Measurements from ENCODE around the gene PAGE5.

Gene PAGE5, protein sequence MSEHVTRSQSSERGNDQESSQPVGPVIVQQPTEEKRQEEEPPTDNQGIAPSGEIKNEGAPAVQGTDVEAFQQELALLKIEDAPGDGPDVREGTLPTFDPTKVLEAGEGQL

DNA sequence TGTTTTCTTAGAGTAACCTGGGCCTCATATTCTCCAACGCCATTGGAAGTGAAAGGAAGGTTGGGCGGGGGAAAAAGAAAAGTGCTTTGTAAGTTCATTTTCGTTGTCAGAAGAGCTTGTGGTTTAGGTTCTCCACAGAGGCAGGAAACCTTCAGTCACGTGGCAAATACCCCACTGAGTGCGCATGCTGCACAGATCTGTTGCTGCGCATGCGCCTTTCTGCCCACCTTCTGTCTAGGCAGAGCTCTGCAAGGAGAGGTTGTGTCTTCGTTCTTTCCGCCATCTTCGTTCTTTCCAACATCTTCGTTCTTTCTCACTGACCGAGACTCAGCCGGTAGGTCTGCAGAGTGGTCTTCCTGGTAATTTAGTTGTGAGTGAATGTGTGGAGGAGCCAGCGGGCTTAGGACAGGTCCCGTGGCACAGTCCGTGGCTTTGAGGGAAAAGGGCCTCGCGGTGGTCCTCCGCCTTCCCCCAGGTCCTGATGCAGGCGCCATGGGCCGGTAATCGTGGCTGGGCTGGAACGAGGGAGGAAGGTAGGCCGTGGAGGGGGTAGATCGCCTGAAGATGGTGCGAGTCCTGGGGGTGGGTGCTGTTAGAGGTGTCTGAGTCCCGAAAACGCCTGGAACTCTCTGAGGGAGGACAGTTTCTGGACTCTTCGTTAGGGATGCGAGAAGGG lies at the start of gene PAGE5:
PAGE5 (plus strand) TSS at position 228 of the 676 bp plus-strand sequence. CDS start 1,037 bp downstream, outside the sequence.
- no peak for DNase-seq (ENCODE audit: low read depth)

GRCh38 chrX:55187281-55187680 lies 32.9 kb upstream of the PAGE5 start:
- DNase-seq (ENCODE audit: low read depth) = no peak

- no peak for DNase-seq (ENCODE audit: low read depth)
Observed at GRCh38 chrX:55196688-55197087, 23.5 kb upstream of the PAGE5 start.

GRCh38 chrX:55201930-55202579 lies 18.1 kb upstream of the PAGE5 start:
- no peak for DNase-seq (ENCODE audit: low read depth)

GRCh38 chrX:55206162-55206941 lies 13.8 kb upstream of the PAGE5 start:
- no peak for DNase-seq (ENCODE audit: low read depth)

GRCh38 chrX:55210931-55211677 lies 9.0 kb upstream of the PAGE5 start:
- DNase-seq (ENCODE audit: low read depth) = no peak

DNA sequence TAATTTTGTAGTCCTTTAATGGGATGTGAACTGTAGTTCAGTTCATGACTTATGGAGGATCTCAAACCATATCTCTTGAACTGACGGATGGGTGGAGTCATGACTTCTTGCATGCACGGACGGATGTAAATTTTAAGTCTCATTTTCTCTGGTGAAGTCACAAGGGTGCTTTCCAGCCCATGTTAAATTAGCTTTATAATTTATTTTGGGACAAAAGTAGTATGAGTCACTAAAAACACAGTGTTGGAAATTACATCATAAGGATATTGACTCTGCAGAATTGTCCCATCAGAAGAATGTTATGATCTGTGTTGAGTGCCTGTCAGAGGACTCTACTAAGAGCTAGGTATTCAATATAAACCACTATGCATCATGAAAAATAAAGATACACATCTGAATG lies 6.8 kb upstream of the PAGE5 start:
- DNase-seq (ENCODE audit: low read depth) = no peak

- DNase-seq (ENCODE audit: low read depth) = no peak
Observed at GRCh38 chrX:55240788-55241340, 20.7 kb downstream of the PAGE5 start.

DNA sequence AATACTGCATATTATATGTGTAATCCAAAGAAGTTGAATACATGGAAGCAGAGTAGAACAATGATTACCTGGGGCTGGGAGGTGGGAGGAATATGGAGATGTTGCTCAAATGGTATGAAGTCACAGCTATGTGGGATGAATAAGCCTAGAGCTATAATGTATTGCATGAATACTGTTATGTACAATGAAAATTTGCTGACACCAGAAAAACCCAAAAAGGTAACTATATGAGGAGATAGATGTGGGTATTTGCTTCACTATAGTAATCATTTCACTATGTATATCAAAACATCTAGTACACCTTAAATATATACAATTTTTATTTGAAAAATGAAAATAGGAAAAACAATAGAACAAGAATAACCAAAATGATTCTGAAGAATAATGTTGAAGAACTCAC lies 33.4 kb downstream of the PAGE5 start:
- DNase-seq (ENCODE audit: low read depth) = no peak

DNA sequence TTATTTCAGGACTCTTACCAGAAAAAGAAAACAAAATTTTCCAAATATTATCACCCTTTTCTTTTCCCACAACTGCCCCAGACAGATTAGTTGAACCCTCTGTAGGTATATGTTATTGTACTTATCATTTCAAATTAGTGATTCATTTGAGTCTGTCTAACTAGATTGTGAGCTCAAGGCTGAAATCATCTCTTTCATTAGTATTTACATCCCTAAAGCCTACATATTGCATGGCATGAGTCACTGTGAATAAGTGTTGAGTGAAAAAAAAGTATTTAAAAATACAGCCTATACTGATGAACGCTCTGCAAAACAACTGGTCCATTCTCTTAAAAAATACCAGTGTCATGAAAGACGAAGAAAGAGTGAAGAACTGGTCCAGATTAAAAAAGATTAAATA lies 40.7 kb downstream of the PAGE5 start:
- DNase-seq (ENCODE audit: low read depth) = no peak

DNA sequence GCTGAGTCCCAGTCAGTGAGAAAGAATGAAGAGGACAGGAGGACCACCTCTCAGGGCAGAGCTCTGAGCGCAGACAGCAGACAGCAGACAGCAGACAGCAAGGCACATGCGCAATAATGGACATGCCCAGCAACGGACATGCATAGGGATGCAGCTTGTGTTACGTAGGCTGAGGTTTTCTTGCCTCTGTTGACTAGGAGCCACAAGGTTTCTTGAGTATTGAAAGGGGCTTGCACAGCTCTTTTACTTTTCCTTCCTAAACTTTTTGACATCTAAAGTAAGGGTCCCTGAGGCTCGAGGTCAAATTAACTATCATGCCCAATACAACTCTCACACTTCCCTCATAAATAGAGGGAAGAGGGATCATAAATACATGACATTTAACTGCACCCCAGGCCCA lies 44.7 kb downstream of the PAGE5 start, which contains the start of gene PAGE3:
PAGE3 (minus strand) TSS at position 101 of the 400 bp plus-strand sequence. CDS start 1,013 bp downstream, outside the sequence.
- DNase-seq (ENCODE audit: low read depth) = no peak

Measured in iris pigment epithelial cell (primary cell).